Body of pancreas (tissue), 4 donors: ENCODE results near the gene SLC15A2. TPM values are rescaled to one million over a fixed set of nuclear protein-coding genes. Genes with fewer than 3 reads are reported as not detected.

Experiments
- ATAC-seq: fragments of 150-250 bp; one replicate; pipeline ENCODE4 v1.9.1; 2016
- DNase-seq, 4 donors: peaks; one replicate each; pipeline ENCODE4 v3.0.0-alpha.2; 2019
- H3K27ac ChIP-seq, 4 donors: fragments of 200-600 bp; sonication (generic); 1 replicate in 3 of 4; 2 replicates in 1 of 4; pipeline versions ENCODE4 v1.5.1 to v1.6.1; 2016 to 2019; ENCODE audit warnings: mild to moderate bottlenecking in 1 of 4, mixed read lengths in 1 of 4, moderate library complexity in 1 of 4
- H3K27me3 ChIP-seq, 2 donors: fragments of 200-600 bp; sonication (generic); one replicate each; pipeline ENCODE4 v1.6.0; 2016; ENCODE audit warnings: mild to moderate bottlenecking in 1 of 2
- H3K36me3 ChIP-seq, 2 donors: fragments of 200-600 bp; sonication (generic); replicated peaks in 1 of 2; 2 replicates each; pipeline ENCODE4 v1.5.1; 2016; ENCODE audit warnings: low read depth in 2 of 2; ENCODE audit not compliant: insufficient read depth in 1 of 2
- H3K4me1 ChIP-seq: fragments of 200-600 bp; sonication (generic); one replicate; pipeline ENCODE4 v1.6.0; 2016
- H3K4me3 ChIP-seq, 2 donors: fragments of 200-600 bp; sonication (generic); 1 replicate in 1 of 2; 2 replicates in 1 of 2; pipeline ENCODE4 v1.5.1; 2016 to 2019
- H3K9me3 ChIP-seq, 3 donors: fragments of 200-600 bp; sonication (generic); 1 replicate in 2 of 3; 2 replicates in 1 of 3; pipeline ENCODE4 v1.5.1; 2016
- POLR2A ChIP-seq, 3 donors: fragments of 450-650 bp; IDR thresholded peaks; one replicate each; pipeline ENCODE4 v1.6.1; 2016; ENCODE audit warnings: antibody characterized with exemption in 3 of 3, mild to moderate bottlenecking in 2 of 3
- WGBS, 2 donors: methylation state at CpG; one replicate each; pipeline ENCODE4 v1.1.5; 2017; 5-methylcytosine and 5-hydroxymethylcytosine counted together
- intact Hi-C: fragments of 100-400 bp; cut with DNase I; formaldehyde crosslinking; loops from one replicate; pipeline ENCODE4 v1.15.1; 2023
- total RNA-seq, 2 donors: library from RNA; depleted of rRNA; stranded (reverse); fragments of >200 nt; gene quantifications; one replicate each; pipeline ENCODE4 v1.1.0, GENCODE V29; 2016
- TF ChIP-seq, protein P1 (sequence below), 7 experiments: fragments of 450-650 bp in 4 of 7; fragments of 200-600 bp in 3 of 7; sonication (generic) in 3 of 7; IDR thresholded peaks; one replicate each; pipeline ENCODE4 v1.5.1; 2016 to 2019; ENCODE audit warnings: antibody characterized with exemption in 7 of 7

Gene SLC15A2
- total RNA-seq, 2 donors from 2014 or later, result 2.3 TPM

DNA sequence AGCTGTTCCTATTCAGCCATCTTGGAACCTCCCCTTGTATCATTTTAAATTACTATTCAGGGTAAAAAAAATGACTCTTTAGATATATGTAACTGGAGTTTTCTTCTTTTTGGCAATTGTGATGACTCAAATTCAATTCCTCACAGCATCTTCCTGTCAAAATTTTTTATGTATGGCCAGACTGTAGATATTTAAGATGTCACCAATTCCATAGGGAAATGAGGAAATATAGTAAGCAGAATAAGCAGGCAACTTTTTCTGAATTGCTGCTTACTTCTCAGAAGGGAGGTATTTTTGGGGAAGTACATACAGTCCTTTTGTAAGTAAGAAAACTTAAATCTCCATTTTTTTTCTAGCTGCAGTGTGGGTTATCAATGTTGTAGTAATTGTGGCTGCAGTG, 30.4 kb upstream of the SLC15A2 start:
- Histone ChIP-seq H3K9me3 (no peaks in the 10 kb centered on the region), H3K4me3 (no peak overlapping the region), H3K27me3 (no peaks in the 10 kb centered on the region), H3K4me1 (no peaks in the 10 kb centered on the region), H3K36me3 (no peaks in the 10 kb centered on the region), H3K27ac (no peak overlapping the region)
- no peak for ATAC-seq
- intact Hi-C loops, result no loop called here
- DNase-seq, result no peak
- TF ChIP-seq, protein P1, sequence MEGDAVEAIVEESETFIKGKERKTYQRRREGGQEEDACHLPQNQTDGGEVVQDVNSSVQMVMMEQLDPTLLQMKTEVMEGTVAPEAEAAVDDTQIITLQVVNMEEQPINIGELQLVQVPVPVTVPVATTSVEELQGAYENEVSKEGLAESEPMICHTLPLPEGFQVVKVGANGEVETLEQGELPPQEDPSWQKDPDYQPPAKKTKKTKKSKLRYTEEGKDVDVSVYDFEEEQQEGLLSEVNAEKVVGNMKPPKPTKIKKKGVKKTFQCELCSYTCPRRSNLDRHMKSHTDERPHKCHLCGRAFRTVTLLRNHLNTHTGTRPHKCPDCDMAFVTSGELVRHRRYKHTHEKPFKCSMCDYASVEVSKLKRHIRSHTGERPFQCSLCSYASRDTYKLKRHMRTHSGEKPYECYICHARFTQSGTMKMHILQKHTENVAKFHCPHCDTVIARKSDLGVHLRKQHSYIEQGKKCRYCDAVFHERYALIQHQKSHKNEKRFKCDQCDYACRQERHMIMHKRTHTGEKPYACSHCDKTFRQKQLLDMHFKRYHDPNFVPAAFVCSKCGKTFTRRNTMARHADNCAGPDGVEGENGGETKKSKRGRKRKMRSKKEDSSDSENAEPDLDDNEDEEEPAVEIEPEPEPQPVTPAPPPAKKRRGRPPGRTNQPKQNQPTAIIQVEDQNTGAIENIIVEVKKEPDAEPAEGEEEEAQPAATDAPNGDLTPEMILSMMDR (IDR thresholded peaks at IDR 0.05), result no peak
- TF ChIP-seq POLR2A (IDR thresholded peaks at IDR 0.05), result no peak

GRCh38 chr3:121869736-121870135, 24.5 kb upstream of the SLC15A2 start:
- no peaks in the 10 kb centered on the region for H3K36me3 ChIP-seq
- H3K4me3 ChIP-seq, result no peak overlapping the region
- H3K9me3 ChIP-seq, result no peaks in the 10 kb centered on the region
- H3K27ac ChIP-seq, result no peak overlapping the region
- H3K27me3 ChIP-seq, result no peaks in the 10 kb centered on the region
- intact Hi-C loops, result no loop called here
- no peaks in the 10 kb centered on the region for H3K4me1 ChIP-seq
- no peak for DNase-seq
- ATAC-seq, result no peak
- TF ChIP-seq, protein P1 (IDR thresholded peaks at IDR 0.05), result no peak
- no peak for TF ChIP-seq POLR2A (IDR thresholded peaks at IDR 0.05)
- 83 to 93% methylated on average over 2 of the region's 2 CpGs for WGBS, 2 donors

DNA sequence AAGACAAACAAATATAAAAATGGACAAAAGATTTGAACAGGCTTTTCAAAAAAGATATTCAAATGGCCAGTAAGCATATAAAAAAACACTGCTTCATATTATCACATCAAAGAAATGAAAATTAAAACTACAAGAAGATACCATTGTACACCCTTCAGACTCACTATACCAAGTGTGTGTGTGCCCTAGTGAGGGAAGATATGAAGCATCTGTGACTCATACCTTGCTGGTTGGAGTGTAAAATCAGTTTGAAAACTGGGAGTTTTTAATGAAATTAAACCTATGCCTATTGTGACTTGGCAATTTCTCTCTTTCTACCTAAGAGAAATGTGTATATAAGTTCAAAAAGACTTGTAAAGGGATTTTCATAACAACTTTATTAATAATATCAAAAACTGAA, 23.5 kb upstream of the SLC15A2 start:
- H3K36me3 ChIP-seq, result no peaks in the 10 kb centered on the region
- H3K9me3 ChIP-seq, result no peaks in the 10 kb centered on the region
- H3K27me3 ChIP-seq, result no peaks in the 10 kb centered on the region
- no peak for ATAC-seq
- no peak overlapping the region for H3K4me3 ChIP-seq
- TF ChIP-seq POLR2A (IDR thresholded peaks at IDR 0.05), result no peak
- TF ChIP-seq, protein P1 (IDR thresholded peaks at IDR 0.05), result no peak
- H3K4me1 ChIP-seq, result no peaks in the 10 kb centered on the region
- no peak for DNase-seq
- no peak overlapping the region for H3K27ac ChIP-seq
- intact Hi-C loops, result no loop called here

GRCh38 chr3:121871430-121871829, 22.8 kb upstream of the SLC15A2 start:
- TF ChIP-seq POLR2A (IDR thresholded peaks at IDR 0.05), result no peak
- TF ChIP-seq, protein P1 (IDR thresholded peaks at IDR 0.05), result no peak
- H3K36me3 ChIP-seq, result no peaks in the 10 kb centered on the region
- H3K27me3 ChIP-seq, result no peaks in the 10 kb centered on the region
- intact Hi-C loops, result no loop called here
- H3K4me3 ChIP-seq, result no peak overlapping the region
- WGBS, 2 donors, result 71 to 77% methylated on average over 1 of the region's 1 CpG
- no peak for DNase-seq
- no peaks in the 10 kb centered on the region for H3K9me3 ChIP-seq
- ATAC-seq, result no peak
- H3K27ac ChIP-seq, result no peak overlapping the region
- H3K4me1 ChIP-seq, result no peaks in the 10 kb centered on the region

- no peaks in the 10 kb centered on the region for H3K4me1 ChIP-seq
- intact Hi-C loops, result no loop called here
- 73 to 78% methylated on average over 1 of the region's 1 CpG for WGBS, 2 donors
Observed at GRCh38 chr3:121878411-121878810, 15.8 kb upstream of the SLC15A2 start.

More at GRCh38 chr3:121878411-121878810, 15.8 kb upstream of the SLC15A2 start:
- Histone ChIP-seq H3K27me3 (no peaks in the 10 kb centered on the region), H3K36me3 (no peaks in the 10 kb centered on the region), H3K4me3 (no peak overlapping the region), H3K27ac (no peak overlapping the region), H3K9me3 (no peaks in the 10 kb centered on the region)
- DNase-seq (no peak), ATAC-seq (no peak)
- TF ChIP-seq, protein P1 (IDR thresholded peaks at IDR 0.05), result no peak
